HepG2 (cell line): ENCODE data around the gene SLC7A10. TPM values are rescaled to one million over a fixed set of nuclear protein-coding genes. Genes with fewer than 3 reads are reported as not detected.

Experiments
- ATAC-seq: fragments of 200-7000 bp; cut with Tn5 transposase; 3 replicates; pipeline ENCODE4 v1.9.1; 2020; ENCODE audit warnings: mild to moderate bottlenecking, moderate library complexity
- BruUV-seq: library from RNA; stranded (reverse); fragments of 400-500 nt; replicated peaks from 2 replicates; lab custom pipeline; 2021; lab: Mats Ljungman, UMichigan
- CTCF ChIA-PET: fragments of 300-600 bp; formaldehyde crosslinking; extraction: SDS; loops from one replicate; lab custom pipeline; 2021; ENCODE audit warnings: low total read pairs, inconsistent platforms, low intra/inter-chr PET ratio; lab: Yijun Ruan, JAX
- POLR2A ChIA-PET: fragments of 350-600 bp; sonication (Branson Sonifier 250); formaldehyde crosslinking; loops from one replicate; lab custom pipeline; 2020; ENCODE audit warnings: antibody characterized with exemption, inconsistent platforms; lab: Yijun Ruan, JAX
- DNase-seq: peaks from one replicate; pipeline ENCODE4 v3.0.0-alpha.2; 2015; ENCODE audit warnings: low spot score
- FAIRE-seq: peaks from 3 replicates; lab custom pipeline; 2011; peaks lifted over from hg19 to GRCh38; lab: Jason Lieb, UNC
- H2AFZ ChIP-seq: one replicate; pipeline ENCODE4 v1.6.1; 2011; ENCODE audit warnings: low read length, inconsistent platforms
- H3K27ac ChIP-seq: fragments of 300-600 bp; 3 replicates; pipeline ENCODE4 v1.8.0; 2011; ENCODE audit warnings: mixed run types, mild to moderate bottlenecking, mixed read lengths, low read length, inconsistent platforms; ENCODE audit not compliant: insufficient read depth; ENCODE audit errors: extremely low read length
- H3K27me3 ChIP-seq, 2 experiments: fragments of 200-600 bp in 1 of 2; 2 replicates in 1 of 2; 3 replicates in 1 of 2; pipeline versions ENCODE4 v1.6.0 to v1.8.0; 2011; ENCODE audit warnings: low read length in 2 of 2, mild to moderate bottlenecking in 2 of 2, moderate library complexity in 2 of 2, inconsistent platforms in 1 of 2; ENCODE audit not compliant: insufficient read depth in 2 of 2, control insufficient read depth in 1 of 2
- H3K36me3 ChIP-seq, 2 experiments: fragments of 200-600 bp in 1 of 2; replicated peaks in 1 of 2; 2 replicates in 1 of 2; 3 replicates in 1 of 2; pipeline versions ENCODE4 v1.5.1 to v1.8.0; 2011; ENCODE audit warnings: low read length in 2 of 2, inconsistent platforms in 1 of 2; ENCODE audit not compliant: insufficient read depth in 2 of 2, control insufficient read depth in 1 of 2
- H3K4me1 ChIP-seq: 2 replicates; pipeline ENCODE4 v1.5.1; 2012; ENCODE audit warnings: low read length, inconsistent platforms; ENCODE audit not compliant: insufficient read depth
- H3K4me2 ChIP-seq: 2 replicates; pipeline ENCODE4 v1.6.0; 2011; ENCODE audit warnings: low read depth, low read length, inconsistent platforms
- H3K4me3 ChIP-seq, 3 experiments: fragments of 200-600 bp in 1 of 3; sonication (generic), shearing (Covaris generic) in 1 of 3; replicated peaks in 1 of 3; 2 replicates each; pipeline ENCODE4 v1.5.1; 2011 to 2016; ENCODE audit warnings: low read length in 3 of 3, inconsistent platforms in 2 of 3, low read depth in 2 of 3, mild to moderate bottlenecking in 2 of 3, control low read depth in 1 of 3, mixed read lengths in 1 of 3; ENCODE audit not compliant: insufficient read depth in 1 of 3
- H3K79me2 ChIP-seq: one replicate; pipeline ENCODE4 v1.6.1; 2011; ENCODE audit warnings: low read length, inconsistent platforms; ENCODE audit not compliant: insufficient read depth
- H3K9ac ChIP-seq: 2 replicates; pipeline ENCODE4 v1.6.0; 2011; ENCODE audit warnings: mild to moderate bottlenecking, low read depth, low read length, inconsistent platforms; ENCODE audit not compliant: insufficient read depth
- H3K9me3 ChIP-seq: 2 replicates; pipeline ENCODE4 v1.5.1; 2012; ENCODE audit warnings: mild to moderate bottlenecking, low read length
- H4K20me1 ChIP-seq: 2 replicates; pipeline ENCODE4 v1.6.0; 2011; ENCODE audit warnings: inconsistent platforms, mild to moderate bottlenecking, low read length, moderate library complexity; ENCODE audit not compliant: insufficient read depth
- ARNTL ChIP-seq: sonication (generic); formaldehyde crosslinking; IDR thresholded peaks from 2 replicates; pipeline ENCODE4 v1.4.0; 2020; ENCODE audit warnings: mild to moderate bottlenecking, missing genetic modification reagents
- CHD4 ChIP-seq: fragments of 200-600 bp; sonication (generic); IDR thresholded peaks from 2 replicates; pipeline ENCODE4 v1.7.0; 2017; ENCODE audit warnings: mild to moderate bottlenecking, low read length, borderline replicate concordance
- FIP1L1 ChIP-seq: fragments of 200-400 bp; formaldehyde crosslinking; IDR thresholded peaks from 2 replicates; pipeline ENCODE4 v1.6.1; 2018; ENCODE audit warnings: low read depth, mild to moderate bottlenecking, low read length, moderate library complexity, borderline replicate concordance; ENCODE audit not compliant: insufficient read depth
- GZF1 ChIP-seq: sonication (generic); formaldehyde crosslinking; IDR thresholded peaks from 2 replicates; pipeline ENCODE4 v1.5.1; 2020; ENCODE audit warnings: mild to moderate bottlenecking, missing genetic modification reagents
- MAFF ChIP-seq: IDR thresholded peaks from 2 replicates; pipeline ENCODE4 v1.6.1; 2011; ENCODE audit warnings: low read depth, low read length, improper control_type of control experiment
- MIER2 ChIP-seq: IDR thresholded peaks from 2 replicates; pipeline ENCODE4 v1.6.1; 2016; ENCODE audit warnings: missing biosample characterization, missing genetic modification reagents
- MXD1 ChIP-seq: sonication (generic); formaldehyde crosslinking; IDR thresholded peaks from 2 replicates; pipeline ENCODE4 v1.4.0; 2020; ENCODE audit warnings: mild to moderate bottlenecking, missing genetic modification reagents
- NR2F1 ChIP-seq, 2 experiments: fragments of 450-650 bp in 1 of 2; formaldehyde crosslinking in 1 of 2; IDR thresholded peaks; 2 replicates each; pipeline versions ENCODE4 v1.5.0 to v1.6.1; 2016 to 2020; ENCODE audit warnings: mild to moderate bottlenecking in 1 of 2, missing compliant biosample characterization in 1 of 2, missing genetic modification reagents in 1 of 2, moderate library complexity in 1 of 2
- NR2F2 ChIP-seq: IDR thresholded peaks from 2 replicates; pipeline ENCODE4 v1.6.1; 2012; ENCODE audit warnings: low read depth, inconsistent platforms, borderline replicate concordance
- POLR2AphosphoS2 ChIP-seq: IDR thresholded peaks from 2 replicates; pipeline ENCODE4 v1.6.1; 2011; ENCODE audit warnings: low read depth, low read length, improper control_type of control experiment
- RARG ChIP-seq: sonication (generic); formaldehyde crosslinking; IDR thresholded peaks from 2 replicates; pipeline ENCODE4 v1.4.0; 2020; ENCODE audit warnings: low read depth, mild to moderate bottlenecking, missing genetic modification reagents
- SP1 ChIP-seq, 2 experiments: fragments of 450-650 bp in 1 of 2; sonication (generic) in 1 of 2; formaldehyde crosslinking in 1 of 2; IDR thresholded peaks; 2 replicates each; pipeline versions ENCODE4 v1.4.0 to v1.6.1; 2016 to 2020; ENCODE audit warnings: missing genetic modification reagents in 1 of 2
- ZBTB20 ChIP-seq: sonication (generic); formaldehyde crosslinking; IDR thresholded peaks from 2 replicates; pipeline ENCODE4 v1.8.1; 2023; ENCODE audit warnings: missing genetic modification reagents, low read depth, mild to moderate bottlenecking, borderline replicate concordance
- ZFX ChIP-seq: sonication (generic); formaldehyde crosslinking; IDR thresholded peaks from 2 replicates; pipeline ENCODE4 v1.4.0; 2020; ENCODE audit warnings: mild to moderate bottlenecking, low read depth, missing genetic modification reagents, moderate library complexity
- ZNF20 ChIP-seq: sonication (generic); formaldehyde crosslinking; IDR thresholded peaks from 2 replicates; pipeline ENCODE4 v1.4.0; 2020; ENCODE audit warnings: mild to moderate bottlenecking, moderate library complexity, missing genetic modification reagents
- ZNF280B ChIP-seq: sonication (generic); formaldehyde crosslinking; IDR thresholded peaks from 2 replicates; pipeline ENCODE4 v1.5.0; 2020; ENCODE audit warnings: missing genetic modification reagents, mild to moderate bottlenecking, borderline replicate concordance
- WGBS: methylation state at CpG from one replicate; pipeline ENCODE4 v1.1.6; 2017; ENCODE audit warnings: low lambda C conversion rate; 5-methylcytosine and 5-hydroxymethylcytosine counted together
- in situ Hi-C: cut with HindIII; loops from 2 replicates; pipeline ENCODE4 v1.10.0; 2017; ENCODE audit warnings: low pct_unique_long_range_greater_than_20kb; ENCODE audit not compliant: extremely low pct_ligation_motif_present
- intact Hi-C: fragments of 100-400 bp; cut with micrococcal nuclease; formaldehyde crosslinking; loops from one replicate; pipeline ENCODE4 v1.10.0; 2022; ENCODE audit not compliant: unreplicated experiment
- polyA plus RNA-seq, 8 experiments: library from polyadenylated mRNA; depleted of rRNA in 3 of 8; stranded (reverse) in 7 of 8; unstranded in 1 of 8; fragments of >200 nt; fragmentation: Illumina TruSeq in 4 of 8; extraction: Trizol in 4 of 8; gene quantifications; 2 replicates each; pipeline versions ENCODE4 v1.2.1 to v1.2.3, GENCODE V29; 2011 to 2016; ENCODE audit warnings: low read depth in 4 of 8, missing spikeins in 1 of 8, mixed read lengths in 1 of 8; ENCODE audit not compliant: insufficient read depth in 1 of 8
- total RNA-seq, 5 experiments: library from RNA; depleted of rRNA; stranded (reverse); fragments of >200 nt; fragmentation: Illumina TruSeq; extraction: Trizol; gene quantifications; 2 replicates each; pipeline ENCODE4 v1.2.3, GENCODE V29; 2016; ENCODE audit warnings: low read depth in 1 of 5
- TF ChIP-seq, protein P1 (sequence below): sonication (generic); formaldehyde crosslinking; IDR thresholded peaks from 2 replicates; pipeline ENCODE4 v1.5.1; 2020; ENCODE audit warnings: mild to moderate bottlenecking, missing genetic modification reagents, borderline replicate concordance

SLC7A10 gene
- total and polyA plus RNA-seq, 2 of the 13 experiments (the other 11 are each of a cell fraction or from before 2014, with no cell fraction given): 1.1 to 2.2 TPM

DNA sequence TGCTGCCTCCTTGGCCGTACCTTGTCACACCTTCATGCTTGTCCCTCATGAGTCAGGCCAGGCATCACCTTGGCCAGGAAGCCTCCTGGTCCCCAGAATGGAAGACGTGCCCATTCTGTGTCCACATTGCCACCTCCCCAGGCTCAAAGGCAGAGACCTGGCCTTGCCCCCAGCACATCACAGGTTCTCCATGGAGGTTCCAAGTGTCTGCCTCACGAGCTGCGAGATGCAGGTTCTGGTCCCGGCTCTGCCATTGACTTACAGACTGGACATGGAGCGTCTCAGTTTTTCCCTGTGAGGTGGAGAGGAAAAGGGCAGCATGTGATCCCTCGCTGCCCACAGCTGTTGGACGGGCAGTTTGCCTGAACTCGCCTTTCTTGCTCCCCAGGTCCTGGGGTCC, 9.1 kb upstream of the SLC7A10 start:
- WGBS: 19% methylated on average over 6 of the region's 9 CpGs
- Histone ChIP-seq H3K9ac (no peak overlapping the region), H3K79me2 (no peaks in the 10 kb centered on the region), H3K27ac (no peak overlapping the region), H2AFZ (no peak overlapping the region), H3K4me3 (0 out of 6 replicates have a peak overlapping the region, but pooled peaks of 1 of the 3 experiments have one; percentile 53), H3K4me2 (no peak overlapping the region), H3K36me3 (no peaks in the 10 kb centered on the region), H4K20me1 (no peaks in the 10 kb centered on the region), H3K27me3 (peaks cover 2 to 6% of the 10 kb centered on the region in 2 experiments; a peak in 1 of 5 replicates), H3K9me3 (no peaks in the 10 kb centered on the region), H3K4me1 (peaks cover 41% of the 10 kb centered on the region)
- ATAC-seq: no peak
- intact Hi-C loops (loop anchor here (1.0 kb wide), 1 partner anchor 169 kb away; no protein-coding TSS in a partner anchor), in situ Hi-C loops (loop anchor here (5.0 kb wide), 3 partner anchors 68 to 538 kb away; partner anchors contain the start of gene CEBPA)
- no peak for FAIRE-seq
- POLR2A ChIA-PET: interaction anchor here (0.9 to 1.3 kb wide), 5 partner anchors 14 to 172 kb away, joined by 4 to 6 read pairs (median 5); partner anchors contain the start of gene CEBPA
- CTCF ChIA-PET: interaction anchor here (0.8 to 2.8 kb wide), 7 partner anchors 77 to 537 kb away, joined by 3 to 20 read pairs (median 4); no protein-coding TSS in a partner anchor
- no peak for DNase-seq
- BruUV-seq: no TSS peak
- TF ChIP-seq ZNF20 (CRISPR knock-in tag) (no peak), MIER2 (CRISPR knock-in tag) (no peak), ARNTL (no peak), ZFX (CRISPR knock-in tag) (no peak), ZNF280B (peak; percentile 51; the same call in 1 of the 2 replicates), NR2F1 (CRISPR knock-in tag; IDR thresholded peaks at IDR 0.05) (no peak), NR2F2 (no peak), CHD4 (no peak), MAFF (no peak), GZF1 (no peak), MXD1 (CRISPR knock-in tag) (no peak), SP1 (IDR thresholded peaks at IDR 0.05) (no peak), SP1 (CRISPR knock-in tag; IDR thresholded peaks at IDR 0.05) (no peak), POLR2AphosphoS2 (no peak), RARG (CRISPR knock-in tag) (no peak), FIP1L1 (no peak), ZBTB20 (CRISPR knock-in tag) (no peak)
- TF ChIP-seq, protein P1, sequence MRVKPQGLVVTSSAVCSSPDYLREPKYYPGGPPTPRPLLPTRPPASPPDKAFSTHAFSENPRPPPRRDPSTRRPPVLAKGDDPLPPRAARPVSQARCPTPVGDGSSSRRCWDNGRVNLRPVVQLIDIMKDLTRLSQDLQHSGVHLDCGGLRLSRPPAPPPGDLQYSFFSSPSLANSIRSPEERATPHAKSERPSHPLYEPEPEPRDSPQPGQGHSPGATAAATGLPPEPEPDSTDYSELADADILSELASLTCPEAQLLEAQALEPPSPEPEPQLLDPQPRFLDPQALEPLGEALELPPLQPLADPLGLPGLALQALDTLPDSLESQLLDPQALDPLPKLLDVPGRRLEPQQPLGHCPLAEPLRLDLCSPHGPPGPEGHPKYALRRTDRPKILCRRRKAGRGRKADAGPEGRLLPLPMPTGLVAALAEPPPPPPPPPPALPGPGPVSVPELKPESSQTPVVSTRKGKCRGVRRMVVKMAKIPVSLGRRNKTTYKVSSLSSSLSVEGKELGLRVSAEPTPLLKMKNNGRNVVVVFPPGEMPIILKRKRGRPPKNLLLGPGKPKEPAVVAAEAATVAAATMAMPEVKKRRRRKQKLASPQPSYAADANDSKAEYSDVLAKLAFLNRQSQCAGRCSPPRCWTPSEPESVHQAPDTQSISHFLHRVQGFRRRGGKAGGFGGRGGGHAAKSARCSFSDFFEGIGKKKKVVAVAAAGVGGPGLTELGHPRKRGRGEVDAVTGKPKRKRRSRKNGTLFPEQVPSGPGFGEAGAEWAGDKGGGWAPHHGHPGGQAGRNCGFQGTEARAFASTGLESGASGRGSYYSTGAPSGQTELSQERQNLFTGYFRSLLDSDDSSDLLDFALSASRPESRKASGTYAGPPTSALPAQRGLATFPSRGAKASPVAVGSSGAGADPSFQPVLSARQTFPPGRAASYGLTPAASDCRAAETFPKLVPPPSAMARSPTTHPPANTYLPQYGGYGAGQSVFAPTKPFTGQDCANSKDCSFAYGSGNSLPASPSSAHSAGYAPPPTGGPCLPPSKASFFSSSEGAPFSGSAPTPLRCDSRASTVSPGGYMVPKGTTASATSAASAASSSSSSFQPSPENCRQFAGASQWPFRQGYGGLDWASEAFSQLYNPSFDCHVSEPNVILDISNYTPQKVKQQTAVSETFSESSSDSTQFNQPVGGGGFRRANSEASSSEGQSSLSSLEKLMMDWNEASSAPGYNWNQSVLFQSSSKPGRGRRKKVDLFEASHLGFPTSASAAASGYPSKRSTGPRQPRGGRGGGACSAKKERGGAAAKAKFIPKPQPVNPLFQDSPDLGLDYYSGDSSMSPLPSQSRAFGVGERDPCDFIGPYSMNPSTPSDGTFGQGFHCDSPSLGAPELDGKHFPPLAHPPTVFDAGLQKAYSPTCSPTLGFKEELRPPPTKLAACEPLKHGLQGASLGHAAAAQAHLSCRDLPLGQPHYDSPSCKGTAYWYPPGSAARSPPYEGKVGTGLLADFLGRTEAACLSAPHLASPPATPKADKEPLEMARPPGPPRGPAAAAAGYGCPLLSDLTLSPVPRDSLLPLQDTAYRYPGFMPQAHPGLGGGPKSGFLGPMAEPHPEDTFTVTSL (CRISPR knock-in tag): no peak
